GM21447 (cell line): ENCODE data around the gene GCC1.

Experiments
- ATAC-seq: cut with Tn5 transposase; IDR thresholded peaks from one replicate; pipeline ENCODE4 v1.9.1; 2021; ENCODE audit not compliant: unreplicated experiment

GCC1 gene, protein sequence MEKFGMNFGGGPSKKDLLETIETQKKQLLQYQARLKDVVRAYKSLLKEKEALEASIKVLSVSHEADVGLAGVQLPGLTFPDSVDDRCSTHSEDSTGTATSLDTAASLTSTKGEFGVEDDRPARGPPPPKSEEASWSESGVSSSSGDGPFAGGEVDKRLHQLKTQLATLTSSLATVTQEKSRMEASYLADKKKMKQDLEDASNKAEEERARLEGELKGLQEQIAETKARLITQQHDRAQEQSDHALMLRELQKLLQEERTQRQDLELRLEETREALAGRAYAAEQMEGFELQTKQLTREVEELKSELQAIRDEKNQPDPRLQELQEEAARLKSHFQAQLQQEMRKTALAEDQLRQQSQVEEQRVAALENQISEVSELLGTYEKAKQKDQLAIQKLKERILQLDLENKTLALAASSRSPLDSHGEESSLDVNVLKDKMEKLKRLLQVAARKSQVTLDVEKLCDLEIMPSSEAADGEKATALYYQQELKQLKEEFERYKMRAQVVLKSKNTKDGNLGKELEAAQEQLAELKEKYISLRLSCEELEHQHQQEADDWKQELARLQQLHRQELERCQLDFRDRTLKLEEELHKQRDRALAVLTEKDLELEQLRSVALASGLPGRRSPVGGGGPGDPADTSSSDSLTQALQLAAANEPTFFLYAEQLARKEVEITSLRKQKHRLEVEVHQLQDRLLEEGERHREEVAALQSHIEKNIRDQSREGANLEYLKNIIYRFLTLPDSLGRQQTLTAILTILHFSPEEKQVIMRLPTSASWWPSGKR

DNA sequence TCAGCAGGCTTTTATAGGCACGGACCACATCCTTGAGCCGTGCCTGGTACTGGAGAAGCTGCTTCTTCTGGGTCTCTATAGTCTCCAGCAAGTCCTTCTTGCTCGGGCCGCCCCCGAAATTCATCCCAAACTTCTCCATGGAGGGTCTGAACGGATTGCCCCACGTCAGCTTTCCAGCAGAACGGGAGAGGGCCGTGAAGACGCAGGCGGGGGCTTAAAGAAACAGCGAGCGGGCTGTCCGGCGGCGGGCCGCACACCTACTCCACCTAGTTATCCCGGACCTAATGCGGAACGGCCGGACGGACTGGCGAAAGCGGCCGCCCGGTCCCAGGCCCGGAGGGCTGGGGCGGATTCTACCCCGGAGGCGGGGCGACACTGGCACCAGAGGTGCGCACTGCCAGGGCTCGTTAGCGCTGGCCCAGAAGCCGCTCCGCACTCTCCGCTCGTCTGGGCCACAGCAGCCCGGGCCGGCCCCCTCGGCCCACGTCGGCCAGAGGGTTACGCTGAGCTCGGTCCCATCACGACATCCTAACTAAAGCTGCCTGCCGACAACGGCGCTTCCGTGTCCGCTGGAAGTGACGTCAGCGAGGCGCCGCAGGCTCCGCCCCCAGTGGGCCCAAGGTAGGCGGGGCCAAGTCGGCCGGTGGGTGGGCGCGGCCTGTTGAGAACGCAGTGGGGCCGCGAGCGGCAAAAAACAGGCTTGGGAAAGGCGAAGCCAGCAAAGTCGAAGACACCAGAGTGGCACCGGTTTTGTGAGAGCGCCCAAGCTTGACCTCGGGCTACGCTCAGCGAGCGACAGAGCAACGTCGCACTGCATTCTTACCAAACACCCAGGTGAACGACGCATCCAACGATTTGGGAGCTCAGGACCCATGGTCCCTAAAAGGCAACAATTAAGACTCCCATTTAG is at the start of gene GCC1:
Gene GCC1 (minus strand): TSS at position 553 of the 910 bp plus-strand sequence. CDS start 414 bp downstream, at position 139.
- peak; percentile 72 for ATAC-seq

DNA sequence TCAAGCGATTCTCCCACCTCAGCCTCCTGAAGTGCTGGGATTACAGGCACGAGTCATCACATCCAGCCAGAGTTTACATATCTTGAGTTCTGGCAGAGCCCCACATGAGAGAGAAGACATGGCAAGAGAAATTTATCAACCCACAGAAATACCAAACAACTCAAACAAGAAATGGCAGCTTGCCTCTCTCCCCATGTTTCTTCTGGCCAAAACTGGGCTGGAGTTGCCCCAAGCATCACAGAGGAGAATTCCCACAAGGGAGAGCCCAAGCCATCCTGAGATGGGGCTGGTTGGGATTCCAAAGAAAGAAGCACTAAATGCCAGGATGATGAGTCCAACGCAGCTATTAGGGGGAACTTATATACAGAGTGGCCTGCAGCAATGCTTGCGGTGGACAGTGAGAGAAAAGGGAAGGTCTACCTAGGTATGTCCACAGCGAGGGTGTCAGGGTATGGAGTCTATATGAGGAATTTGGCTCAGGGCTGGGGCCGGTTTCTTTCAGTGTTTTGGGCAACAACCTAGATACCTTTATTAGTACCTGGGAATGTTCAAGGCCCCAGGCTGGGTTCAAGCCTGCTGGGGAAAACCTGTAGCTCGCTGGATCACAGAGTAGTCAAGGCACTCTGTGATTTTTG is 47.0 kb upstream of the GCC1 start:
- ATAC-seq: no peak

DNA sequence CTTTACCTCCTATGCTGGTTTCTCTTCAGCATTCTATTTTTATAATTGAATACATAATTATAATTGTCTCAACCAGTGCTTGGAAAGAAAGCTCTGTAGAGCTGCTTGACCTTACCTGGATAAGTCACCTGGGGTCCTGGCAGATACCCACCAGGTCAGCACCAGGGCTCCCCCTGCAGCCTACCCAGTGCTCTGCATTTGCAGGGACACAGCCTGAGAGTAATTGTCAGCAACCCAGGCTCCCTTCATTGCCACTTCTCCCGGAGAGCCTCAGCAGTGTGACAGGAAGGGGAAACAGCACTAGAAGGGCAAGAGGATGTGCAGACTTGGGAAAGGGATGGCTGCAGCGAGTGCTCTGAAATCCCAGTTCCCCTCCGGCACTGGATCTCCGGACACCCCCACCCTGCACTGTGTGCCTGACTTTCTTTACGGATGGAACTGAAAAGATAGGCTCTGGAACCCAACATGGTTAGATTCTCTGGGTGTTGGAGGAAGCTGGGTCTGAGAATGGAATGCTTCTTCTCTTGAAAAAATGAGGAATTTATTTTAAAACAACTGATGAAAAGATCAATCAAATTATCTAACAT is 44.0 kb upstream of the GCC1 start:
- no peak for ATAC-seq

DNA sequence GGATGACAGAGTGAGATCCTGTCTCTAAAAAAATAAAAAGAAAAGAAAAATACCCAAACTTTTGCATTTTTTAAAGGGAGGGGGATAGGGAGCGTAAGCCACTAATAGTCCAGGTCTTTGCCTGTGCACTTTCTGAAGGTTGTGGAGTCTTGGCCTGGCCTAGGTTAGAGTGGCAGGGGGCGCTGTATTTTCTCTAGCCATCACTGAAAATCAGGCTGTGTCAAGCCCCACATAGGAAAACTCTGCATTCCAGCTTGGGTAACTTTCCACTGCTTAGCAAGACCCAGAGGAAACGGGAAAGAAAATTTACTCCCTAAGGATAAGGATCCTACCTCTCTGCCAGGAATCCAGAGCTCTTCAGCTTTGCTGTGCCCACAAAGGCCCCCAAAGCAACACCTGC is 43.0 kb upstream of the GCC1 start:
- no peak for ATAC-seq

DNA sequence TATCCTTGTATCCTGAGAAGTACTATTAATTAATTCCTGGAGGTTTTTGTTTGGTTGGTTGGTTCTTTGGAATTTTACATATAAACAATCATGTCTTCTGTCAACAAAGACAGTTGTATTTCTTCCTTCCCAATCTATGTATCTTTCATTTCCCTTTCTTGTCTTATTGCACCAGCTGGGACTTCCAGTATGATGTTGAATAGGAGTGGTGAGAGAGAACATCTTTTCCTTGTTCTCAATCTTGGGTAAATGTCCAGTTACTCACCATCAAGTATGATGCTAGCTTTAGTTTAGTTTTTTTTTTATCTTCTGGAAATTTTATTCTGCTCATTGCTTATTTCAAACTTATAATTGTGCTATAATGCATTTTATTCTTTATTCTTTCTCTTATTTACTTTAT is 39.9 kb upstream of the GCC1 start:
- no peak for ATAC-seq

DNA sequence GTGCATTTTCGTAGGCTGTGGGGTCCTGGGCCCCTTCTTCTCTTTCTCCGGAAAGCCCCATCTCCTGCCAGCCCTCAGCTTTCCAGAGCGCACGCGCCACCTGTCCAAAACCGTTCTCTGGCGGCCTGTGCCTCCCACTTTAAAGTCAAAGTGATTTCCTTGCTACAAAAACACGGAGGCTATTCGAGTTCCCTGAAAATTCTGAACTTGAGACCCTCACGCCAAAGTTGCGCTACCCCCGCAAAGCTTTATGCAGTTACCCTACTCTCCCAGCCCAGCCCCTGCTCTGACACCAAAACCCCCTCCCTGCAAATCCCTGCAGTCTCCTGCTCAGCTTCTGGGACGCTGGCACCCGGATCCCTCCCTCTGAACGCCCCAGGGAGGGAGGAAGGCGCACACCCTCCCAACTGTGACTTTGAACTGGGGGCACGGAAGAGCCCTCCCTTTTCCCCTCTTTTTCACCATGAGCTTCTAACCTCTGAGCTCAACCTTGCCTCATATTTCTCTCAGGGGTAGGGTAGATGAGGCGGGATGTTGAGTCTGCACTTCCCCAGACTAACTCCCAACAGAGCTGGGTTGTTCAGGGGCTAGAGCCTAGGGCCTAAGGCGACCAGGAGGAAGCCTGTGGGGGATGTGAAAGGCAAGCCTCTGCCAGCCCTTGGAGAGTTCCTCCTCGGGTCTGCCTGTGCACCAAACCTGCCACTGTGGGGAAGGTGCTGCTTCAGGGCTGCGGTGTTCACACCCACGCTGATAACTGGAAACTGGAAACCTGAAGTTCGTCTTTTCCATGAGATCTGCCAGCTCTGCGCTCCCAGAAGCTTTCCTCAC is 35.2 kb upstream of the GCC1 start:
- no peak for ATAC-seq

DNA sequence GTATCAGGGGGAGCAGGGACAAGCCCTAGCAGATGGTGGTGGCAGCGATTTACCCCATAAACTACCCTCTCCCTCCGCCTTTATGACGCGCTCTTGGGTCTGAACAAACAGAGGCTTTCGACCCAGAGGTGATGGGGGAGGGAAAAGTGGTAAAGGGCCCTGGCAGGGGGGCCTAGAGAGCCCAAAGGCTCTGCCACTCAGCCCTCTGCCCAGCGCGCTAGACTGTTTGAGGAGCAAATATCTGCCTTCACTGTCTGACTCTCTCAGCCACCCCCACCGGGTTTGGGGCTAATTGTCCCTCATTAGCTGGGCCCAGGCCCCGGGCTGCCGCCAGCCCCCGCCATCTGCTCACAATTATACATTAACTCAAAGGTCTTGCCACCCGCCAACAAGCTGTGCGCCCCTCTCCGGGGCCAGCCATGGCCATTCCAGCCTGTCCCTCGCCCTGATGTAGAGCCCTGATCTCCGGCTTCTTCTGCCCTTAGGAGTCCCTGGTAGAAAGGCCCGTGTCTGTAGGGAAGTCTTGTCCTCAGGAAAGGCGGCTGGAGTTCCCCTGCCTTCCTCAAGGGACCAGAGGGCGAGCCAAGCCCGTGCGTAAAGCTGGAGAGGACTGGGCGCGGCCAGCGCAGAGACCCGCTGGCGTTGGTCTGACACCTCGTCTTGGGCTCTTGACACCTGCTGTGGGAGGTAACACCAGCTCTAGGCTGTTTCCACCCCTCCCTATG is 34.4 kb upstream of the GCC1 start:
- ATAC-seq: no peak

DNA sequence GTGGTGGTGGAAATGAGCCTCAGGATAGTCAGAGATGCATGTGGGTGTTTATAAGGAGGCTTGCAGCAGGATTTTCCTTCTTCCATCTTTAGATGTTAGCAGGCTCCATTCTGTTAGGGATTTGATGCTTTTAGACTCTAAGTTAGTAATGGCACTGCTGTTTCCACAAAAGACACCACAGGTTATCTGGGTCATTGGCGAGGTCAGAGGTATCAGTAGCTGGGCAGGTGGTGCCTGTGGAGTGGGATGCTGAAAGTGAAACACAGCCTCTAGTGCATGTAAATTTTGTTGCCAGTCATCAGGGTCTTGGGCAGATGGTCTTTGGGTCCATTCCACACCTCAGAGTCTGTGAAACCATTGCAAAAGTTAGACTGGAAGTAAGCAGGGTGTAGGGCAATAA is 33.4 kb upstream of the GCC1 start:
- no peak for ATAC-seq

DNA sequence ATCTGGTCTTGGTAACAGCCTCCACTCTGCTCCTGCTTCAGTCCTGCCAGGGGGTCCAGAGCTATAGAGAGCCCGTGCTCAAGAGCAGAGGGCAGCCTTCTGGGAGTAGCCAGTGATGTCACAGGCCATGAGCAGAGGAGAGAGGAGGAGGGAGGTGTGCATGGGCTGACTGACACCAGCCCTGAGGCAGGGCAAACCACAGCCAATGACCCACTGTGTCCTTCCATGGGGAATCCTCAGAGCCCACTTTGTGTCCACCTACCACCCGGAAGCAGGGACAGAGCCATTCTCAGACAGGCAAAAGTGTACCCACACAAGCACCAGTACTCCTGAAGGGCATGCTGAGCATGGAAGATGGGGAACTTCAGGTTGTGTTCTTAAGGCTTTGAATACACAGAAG is 32.6 kb upstream of the GCC1 start, which contains the start of gene PAX4:
Gene PAX4 (minus strand): TSS at position 101 of the 400 bp plus-strand sequence. CDS start 2,214 bp downstream, outside the sequence.
- ATAC-seq: no peak

DNA sequence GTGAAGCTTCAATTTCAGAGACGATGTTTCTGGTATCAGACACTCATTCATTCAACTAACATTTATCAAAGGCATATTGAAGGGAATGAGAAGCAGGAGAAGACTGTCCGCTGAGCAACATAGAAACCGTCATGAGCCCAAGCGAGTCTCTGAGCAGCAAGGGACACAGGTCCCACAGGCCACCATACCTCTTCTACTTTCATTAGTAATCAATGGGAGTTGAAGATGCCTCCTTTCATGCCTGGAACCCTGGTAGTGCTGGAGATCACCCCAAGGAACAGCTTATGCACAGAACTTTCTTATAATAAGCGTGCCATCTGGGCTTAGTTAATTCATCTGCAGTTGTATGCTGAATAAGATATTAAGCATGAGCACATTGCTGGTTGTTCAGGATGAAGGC is 31.3 kb upstream of the GCC1 start:
- no peak for ATAC-seq

DNA sequence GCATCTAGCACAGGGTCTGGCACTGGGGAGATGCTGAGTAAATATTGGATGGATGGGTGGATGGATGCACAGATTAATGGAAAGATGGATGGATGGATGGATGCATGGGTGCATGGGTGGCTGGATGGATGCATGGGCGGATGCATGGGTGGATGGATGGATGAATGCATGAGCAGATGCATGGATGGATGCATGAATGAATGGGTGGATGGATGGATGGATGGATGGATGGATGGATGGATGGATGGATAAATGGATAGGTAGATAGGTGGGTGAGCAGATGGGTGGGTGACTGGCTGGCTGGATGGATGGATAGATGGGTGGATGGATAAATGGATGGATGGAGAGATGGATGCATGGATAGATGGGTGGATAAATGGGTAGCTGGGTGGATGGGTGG is 26.9 kb upstream of the GCC1 start:
- no peak for ATAC-seq

DNA sequence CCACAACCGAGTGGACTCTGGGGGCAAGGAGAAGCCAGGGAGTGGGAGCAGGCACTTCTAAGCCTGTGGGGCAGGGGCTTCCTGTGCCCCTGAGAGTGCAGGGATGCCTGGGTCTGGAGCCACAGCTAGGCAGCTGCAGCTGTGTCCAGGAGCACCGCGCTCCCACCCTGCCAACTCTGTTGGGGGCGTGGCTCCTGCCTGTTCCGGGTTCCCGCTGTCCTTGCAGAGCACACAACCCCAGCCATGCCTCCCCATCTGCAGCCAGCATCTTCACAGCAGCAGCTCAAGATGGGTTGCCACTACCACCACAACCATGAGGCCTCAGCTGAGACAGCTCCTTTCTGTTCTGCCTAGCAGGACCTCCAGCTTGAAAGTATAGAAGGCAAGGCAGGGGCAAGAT is 23.9 kb upstream of the GCC1 start:
- no peak for ATAC-seq

DNA sequence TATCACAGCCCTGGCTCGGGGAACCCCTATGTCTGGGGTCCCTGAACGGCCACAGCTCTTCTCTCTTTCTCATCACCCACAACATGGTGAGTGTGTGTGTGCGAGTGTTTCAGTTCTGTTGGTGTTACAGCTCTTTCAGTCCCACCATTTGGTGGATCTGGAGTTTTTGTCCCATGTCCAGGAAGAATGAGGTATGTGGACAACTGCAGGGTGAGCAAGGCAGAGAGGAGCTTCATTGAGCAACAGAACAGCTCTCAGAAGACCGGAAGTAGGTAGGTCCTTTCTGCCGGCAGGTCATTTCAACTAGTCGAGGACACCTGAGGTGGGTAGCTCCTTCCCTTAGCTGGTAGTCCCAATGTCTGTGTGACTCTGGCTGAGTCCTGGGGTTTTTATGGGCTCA is 23.1 kb upstream of the GCC1 start:
- ATAC-seq: no peak

DNA sequence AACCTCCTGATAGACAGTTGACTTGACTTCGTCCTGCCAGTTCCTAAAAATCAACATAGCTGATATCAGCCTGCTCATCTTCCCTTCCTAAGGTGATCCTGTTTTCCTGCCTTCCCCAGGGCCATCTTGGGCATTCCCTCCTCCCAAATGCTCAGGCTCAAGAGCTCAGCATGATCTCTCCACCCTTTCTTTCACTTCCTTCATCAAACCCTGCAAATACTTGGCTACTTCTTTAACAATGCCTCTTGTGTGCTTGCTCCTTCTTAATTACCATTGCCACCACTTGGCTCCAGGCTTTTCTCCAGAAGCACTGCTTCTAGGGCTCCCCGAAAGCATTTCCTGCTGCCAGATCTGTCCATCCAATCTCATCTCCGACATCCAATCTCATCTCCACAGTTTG is 15.5 kb upstream of the GCC1 start:
- ATAC-seq: no peak

DNA sequence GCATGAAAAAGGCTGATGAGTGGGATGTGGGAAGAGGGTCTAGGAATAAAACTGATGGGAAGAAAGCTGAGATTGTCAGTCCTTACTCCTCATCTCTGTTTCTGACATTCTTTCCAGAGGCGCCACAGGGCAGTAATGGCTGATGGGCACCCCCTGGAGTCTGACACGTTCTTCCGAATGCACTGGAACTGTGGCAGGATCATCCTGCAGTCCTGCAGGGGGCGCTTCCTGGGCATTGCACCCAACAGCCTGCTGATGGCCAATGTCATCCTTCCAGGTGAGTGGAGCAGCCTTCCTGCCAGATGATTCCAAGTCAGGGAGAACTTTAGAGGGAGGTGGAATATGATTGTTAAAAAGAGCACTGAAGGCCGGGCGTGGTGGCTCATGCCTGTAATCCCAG is 12.9 kb upstream of the GCC1 start:
- no peak for ATAC-seq

DNA sequence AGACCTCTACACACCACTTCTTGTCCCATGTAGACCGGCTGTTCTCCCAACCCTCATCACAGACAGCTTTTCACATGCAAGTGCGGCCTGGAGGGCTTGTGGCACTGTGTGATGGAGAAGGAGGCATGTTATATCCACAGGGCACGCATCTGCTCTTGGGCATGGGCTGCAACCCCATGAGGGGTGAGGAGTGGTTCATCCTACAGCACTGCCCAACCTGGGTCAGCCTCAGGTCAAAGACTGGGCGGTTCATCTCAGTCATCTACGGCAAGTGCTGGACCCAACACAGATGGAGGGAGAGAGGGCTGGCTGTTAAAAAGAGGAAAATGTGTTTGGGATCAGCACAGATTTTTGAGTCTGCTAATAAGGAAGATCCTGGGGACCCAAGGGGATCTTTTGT is 10.3 kb upstream of the GCC1 start:
- ATAC-seq: no peak

DNA sequence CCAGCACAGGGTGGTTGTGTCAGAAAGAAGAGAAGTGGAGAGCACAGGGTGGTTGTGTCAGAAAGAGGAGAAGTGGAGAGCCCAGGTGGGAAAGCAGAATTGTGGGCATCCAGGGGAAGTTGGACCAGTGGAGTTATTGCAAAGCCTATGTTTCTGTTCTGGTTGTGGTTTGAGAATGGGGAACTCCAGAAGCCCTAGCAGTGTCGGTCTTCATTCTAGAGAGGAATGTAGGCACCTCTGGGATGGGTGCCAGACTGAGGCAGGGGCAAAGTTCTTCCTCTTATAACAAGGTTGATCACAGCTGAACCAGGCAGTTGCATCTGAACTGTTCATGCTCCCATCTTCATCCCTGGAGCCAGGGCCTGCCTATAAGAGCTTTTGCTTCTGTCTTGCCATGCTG is 9.1 kb upstream of the GCC1 start:
- no peak for ATAC-seq

DNA sequence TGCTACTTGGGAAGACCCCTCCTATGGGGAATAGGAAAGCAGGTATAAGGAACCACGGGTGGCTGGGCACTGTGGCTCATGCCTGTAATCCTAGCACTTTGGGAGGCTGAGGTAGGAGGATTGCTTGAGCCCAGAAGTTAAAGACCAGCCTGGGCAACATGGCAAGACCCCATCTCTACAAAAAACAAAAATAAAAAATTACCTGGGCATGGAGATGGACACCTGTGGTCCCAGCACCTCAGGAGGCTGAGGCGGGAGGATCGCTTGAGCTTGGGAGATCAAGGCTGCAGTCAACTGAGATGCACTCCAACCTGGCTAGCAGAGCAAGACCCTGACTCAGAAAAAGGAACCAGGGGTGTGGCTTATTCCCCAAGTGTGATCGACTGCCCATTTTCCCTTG is 7.2 kb upstream of the GCC1 start:
- no peak for ATAC-seq

DNA sequence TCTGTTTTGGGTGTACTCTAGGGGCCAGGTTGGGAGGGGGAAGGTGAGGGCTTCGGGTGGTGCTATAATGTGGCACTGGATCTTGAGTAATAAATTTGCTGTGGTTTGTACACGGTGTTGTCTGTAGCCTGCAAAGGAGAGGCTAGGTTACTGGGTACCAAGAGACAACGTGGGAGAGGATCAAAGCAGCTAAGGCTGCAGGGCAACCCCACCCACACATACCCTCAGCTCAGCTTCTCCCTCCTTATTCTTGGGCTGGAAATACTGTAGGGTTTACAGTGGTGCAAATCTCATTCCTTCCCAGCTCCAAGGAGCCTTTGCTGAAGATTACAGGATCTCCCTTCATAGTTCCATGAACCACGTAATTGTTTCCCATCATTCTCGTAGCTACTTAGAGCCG is 6.2 kb upstream of the GCC1 start:
- no peak for ATAC-seq
